ENCODE results near the gene UPK1B.
"Not testable (repeated sequence)": the region's sequence is repeated elsewhere in the genome, so short reads cannot be mapped to it uniquely, and the experiment has no call there.

The UPK1B gene

GRCh38 chr3:119173325-119173724 lies at the start of gene UPK1B:
TSS of gene UPK1B (plus strand) at chr3:119173598. CDS start at chr3:119186742, 13,144 bp downstream.
- no peak for DNase-seq

- no peak for DNase-seq
These were observed 48.1 kb upstream of the UPK1B start for GRCh38 chr3:119125342-119125741.

GRCh38 chr3:119125742-119126504 lies 47.5 kb upstream of the UPK1B start:
- DNase-seq = no peak

GRCh38 chr3:119130291-119130690 lies 43.1 kb upstream of the UPK1B start:
- not testable (repeated sequence) for DNase-seq

GRCh38 chr3:119132291-119132690 lies 41.1 kb upstream of the UPK1B start:
- not testable (repeated sequence) for DNase-seq

- DNase-seq = not testable (repeated sequence)
These were observed 34.0 kb upstream of the UPK1B start for GRCh38 chr3:119139360-119139759.

DNA sequence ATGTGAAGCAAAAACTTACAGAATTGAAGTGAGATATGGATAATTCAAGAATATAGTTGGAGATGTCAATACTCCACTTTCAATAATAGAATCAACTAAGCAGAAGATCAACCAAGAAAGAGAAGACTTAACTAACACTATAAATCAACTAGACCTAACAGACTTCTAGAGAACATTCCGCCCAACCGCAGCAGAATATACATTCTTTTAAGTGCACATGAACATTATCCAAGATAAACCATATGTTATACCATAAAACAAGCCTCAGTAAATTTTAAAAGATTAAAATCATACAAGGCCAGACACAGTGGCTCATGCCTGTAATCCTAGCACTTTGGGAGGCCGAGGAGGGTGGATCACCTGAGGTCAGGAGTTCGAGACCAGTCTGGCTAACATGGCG lies 32.9 kb upstream of the UPK1B start:
- no peak for DNase-seq

DNA sequence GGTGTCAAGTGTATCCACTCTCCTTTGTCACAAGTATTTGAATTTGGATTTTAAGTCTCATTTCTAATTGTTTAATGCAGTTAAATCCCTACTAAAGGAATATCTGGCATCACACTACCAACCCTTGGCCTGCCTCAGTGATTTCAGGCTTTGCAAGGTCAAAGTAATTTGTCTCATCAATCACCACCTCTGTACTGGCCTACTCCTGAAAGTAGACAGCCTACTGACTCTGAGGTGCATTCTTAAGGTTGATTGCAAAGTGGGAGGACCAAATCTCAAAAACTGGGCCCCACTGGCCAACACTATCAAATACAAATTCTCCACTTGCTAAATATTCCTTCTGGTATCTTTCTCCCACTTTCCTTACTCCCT lies 28.3 kb upstream of the UPK1B start:
- DNase-seq = no peak

- DNase-seq = peak; percentile 20
These were observed 27.8 kb upstream of the UPK1B start, which contains the start of gene TEX55 for GRCh38 chr3:119145500-119146167. TSS of gene TEX55 (plus strand) at chr3:119146165. CDS start at chr3:119146190, 25 bp downstream.

GRCh38 chr3:119146578-119147375 lies 26.6 kb upstream of the UPK1B start:
- no peak for DNase-seq

- no peak for DNase-seq
These were observed 25.9 kb upstream of the UPK1B start for GRCh38 chr3:119147494-119147893.

DNA sequence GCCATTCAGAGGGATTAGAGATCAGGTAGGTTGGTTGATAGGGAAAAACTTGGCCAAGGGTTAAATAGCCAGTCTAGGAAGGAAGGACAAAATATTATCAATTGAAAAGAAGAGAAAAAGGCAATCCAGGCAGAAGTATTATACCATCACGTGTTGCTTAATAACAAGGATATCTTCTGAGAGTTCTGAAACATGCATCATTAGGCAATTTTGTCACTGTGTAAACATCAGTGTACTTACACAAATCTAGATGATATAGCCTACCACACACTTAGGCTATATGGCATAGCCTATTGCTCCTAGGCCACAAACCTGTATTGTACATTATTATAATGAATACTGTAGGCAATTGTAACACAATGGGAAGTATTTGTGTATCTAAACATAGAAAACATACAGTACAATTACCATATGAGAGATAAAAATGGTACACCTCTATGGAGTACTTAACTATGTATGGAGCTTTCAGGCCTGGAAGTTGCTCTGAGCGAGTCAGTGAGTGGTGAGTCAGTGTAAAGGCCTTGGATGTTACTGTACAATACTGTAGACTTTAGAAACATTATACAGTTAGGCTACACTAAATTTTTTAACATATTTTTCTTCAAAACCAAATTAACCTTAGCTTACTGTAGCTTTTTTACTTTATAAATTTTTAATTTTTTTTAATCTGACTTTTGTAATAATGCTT lies 24.8 kb upstream of the UPK1B start:
- DNase-seq = no peak

DNA sequence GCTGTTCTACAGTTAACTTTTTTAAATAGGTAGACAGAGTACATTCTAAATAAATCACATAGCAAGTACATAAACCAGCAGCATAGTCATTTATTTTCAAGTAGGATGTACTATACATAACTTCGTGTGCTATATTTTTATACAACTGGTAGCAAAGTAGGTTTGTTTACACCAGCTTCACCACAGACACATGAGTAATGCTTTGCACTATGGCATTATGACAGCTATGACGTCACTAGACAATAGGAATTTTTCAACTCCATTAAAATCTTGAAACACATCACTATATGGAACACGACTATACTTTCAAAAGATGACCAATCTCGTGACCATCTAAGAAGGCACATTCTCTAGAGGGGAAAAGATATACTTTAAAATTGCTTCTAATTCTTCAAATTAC lies 23.9 kb upstream of the UPK1B start:
- no peak for DNase-seq

- peak; percentile 52 for DNase-seq
These were observed 16.5 kb upstream of the UPK1B start for GRCh38 chr3:119156868-119157267.

DNA sequence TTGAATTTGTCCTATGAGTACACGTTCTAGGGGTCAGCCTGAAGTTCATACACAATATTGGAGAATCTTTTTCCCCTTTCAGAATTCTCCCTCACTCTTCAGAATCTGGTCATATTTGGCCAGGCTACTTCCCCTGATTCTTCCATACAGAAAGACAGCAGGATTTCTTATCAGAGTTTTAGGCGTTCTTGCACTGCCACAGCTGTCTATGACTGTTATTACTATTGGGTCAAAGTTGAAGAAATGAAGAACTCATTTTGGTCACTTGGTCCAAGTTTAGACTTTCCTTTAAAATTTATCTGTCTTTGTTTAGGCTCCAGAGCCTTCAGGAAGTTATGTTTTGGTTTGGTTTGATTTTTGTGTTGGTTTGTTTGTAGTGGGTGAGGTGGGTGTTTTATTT lies 15.4 kb upstream of the UPK1B start:
- no peak for DNase-seq

- no peak for DNase-seq
These were observed 13.0 kb upstream of the UPK1B start for GRCh38 chr3:119160361-119160760.

DNA sequence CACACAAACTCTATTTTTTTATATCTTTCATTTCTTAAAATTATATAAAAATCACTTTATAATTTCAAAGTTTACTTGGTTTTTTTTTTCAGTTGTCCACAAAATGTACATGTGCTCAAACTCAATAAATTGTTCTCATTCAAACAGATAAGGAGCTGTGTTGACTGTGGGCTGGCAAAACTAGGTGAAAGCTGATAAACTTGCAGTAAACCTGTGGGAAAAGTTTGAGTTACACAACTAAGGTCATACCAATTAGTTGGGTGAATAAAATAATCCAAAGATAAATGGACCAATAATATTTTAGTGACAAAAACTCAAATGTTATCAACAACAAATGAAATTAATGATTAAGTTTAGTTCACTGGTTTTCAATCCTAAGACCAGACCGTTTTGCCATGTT lies 12.6 kb upstream of the UPK1B start:
- no peak for DNase-seq

GRCh38 chr3:119161240-119161639 lies 12.2 kb upstream of the UPK1B start:
- DNase-seq = no peak

- not testable (repeated sequence) for DNase-seq
These were observed 8.7 kb upstream of the UPK1B start for GRCh38 chr3:119164745-119165144.

DNA sequence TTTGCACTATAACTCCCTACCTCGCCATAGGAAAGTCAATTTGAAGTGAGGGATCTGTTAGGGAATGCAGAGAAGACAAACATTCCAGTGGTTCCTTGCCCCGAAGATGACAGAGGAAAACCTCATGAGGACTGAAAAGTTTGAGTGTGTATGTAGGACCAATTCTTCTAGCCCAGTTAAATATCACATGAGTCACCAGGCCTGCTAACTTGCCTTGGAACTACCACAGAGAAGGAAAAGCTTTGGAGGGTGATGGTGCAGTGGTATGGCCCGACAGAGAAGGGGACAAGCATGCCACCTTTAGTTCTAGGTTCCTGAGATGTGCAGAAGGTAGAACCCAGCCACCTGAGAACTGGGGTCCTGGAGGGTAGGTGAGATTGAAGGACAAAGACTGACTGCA lies 2.6 kb upstream of the UPK1B start:
- DNase-seq = no peak

- DNase-seq = no peak
These were observed 2.7 kb downstream of the UPK1B start for GRCh38 chr3:119175872-119176756.

GRCh38 chr3:119176778-119177177 lies 3.4 kb downstream of the UPK1B start:
- DNase-seq = no peak
